Suprapubic skin (tissue), 3 donors: ENCODE results near the gene ARL5B.

ENCODE experiments used
- POLR2AphosphoS5 ChIP-seq, 3 donors: sonication (generic); formaldehyde crosslinking; IDR thresholded peaks; one replicate each; pipeline ENCODE4 v1.6.1; 2017; ENCODE audit warnings: antibody characterized with exemption in 3 of 3
- TF ChIP-seq, protein P1 (sequence below), 2 donors: fragments of 200-600 bp in 1 of 2; fragments of 450-650 bp in 1 of 2; sonication (generic) in 1 of 2; IDR thresholded peaks; one replicate each; pipeline ENCODE4 v1.5.1; 2016 to 2019; ENCODE audit warnings: antibody characterized with exemption in 2 of 2, mild to moderate bottlenecking in 1 of 2, moderate library complexity in 1 of 2

DNA sequence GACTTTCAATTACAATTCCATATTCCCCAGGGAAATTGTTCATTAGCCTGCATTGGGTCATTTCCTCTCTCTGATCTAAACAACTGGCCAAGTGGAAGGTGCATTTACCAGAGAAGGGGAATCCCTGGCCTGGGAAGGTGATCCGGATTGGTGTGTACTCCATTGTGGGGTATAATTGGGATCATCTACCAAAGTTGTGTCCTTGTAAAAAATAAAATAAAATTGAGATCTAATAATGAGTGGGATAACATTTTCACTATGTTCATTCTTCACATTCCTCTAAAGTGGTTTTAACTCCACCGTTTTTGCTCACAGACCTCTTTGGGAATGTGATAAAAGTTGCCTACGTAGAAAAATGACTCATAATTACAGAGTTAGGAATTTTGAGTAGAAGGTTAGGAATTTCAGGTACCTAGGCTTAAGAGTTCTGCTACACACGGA lies 22.8 kb downstream of the ARL5B start:
- TF ChIP-seq POLR2AphosphoS5 (IDR thresholded peaks at IDR 0.05), result no peak
- TF ChIP-seq, protein P1, sequence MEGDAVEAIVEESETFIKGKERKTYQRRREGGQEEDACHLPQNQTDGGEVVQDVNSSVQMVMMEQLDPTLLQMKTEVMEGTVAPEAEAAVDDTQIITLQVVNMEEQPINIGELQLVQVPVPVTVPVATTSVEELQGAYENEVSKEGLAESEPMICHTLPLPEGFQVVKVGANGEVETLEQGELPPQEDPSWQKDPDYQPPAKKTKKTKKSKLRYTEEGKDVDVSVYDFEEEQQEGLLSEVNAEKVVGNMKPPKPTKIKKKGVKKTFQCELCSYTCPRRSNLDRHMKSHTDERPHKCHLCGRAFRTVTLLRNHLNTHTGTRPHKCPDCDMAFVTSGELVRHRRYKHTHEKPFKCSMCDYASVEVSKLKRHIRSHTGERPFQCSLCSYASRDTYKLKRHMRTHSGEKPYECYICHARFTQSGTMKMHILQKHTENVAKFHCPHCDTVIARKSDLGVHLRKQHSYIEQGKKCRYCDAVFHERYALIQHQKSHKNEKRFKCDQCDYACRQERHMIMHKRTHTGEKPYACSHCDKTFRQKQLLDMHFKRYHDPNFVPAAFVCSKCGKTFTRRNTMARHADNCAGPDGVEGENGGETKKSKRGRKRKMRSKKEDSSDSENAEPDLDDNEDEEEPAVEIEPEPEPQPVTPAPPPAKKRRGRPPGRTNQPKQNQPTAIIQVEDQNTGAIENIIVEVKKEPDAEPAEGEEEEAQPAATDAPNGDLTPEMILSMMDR (IDR thresholded peaks at IDR 0.05), result no peak
